ENCODE results near the gene ADAR. TPM values are rescaled to one million over a fixed set of nuclear protein-coding genes. Genes with fewer than 3 reads are reported as not detected.

The ADAR gene
- total and polyA plus RNA-seq, 2 experiments from 2014 or later: 96.4 to 188 TPM

DNA sequence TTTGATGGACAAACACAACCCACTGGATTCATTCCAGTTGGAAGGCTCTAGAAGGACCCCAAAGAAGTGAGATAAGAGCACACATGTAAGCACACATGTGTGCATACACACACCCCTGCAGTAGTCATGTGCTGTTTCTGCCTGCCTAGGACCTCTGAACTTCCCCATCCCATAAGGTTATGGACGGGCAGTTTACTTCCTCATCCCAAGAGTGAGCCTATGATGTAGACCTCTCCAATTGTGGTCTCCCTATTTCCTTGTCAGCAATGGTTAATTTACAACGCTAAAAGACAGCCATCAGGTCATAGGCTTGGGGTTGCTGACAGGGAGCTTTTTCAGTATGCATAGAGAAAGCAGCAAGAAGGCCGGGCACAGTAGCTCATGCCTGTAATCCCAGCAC lies 15.4 kb upstream of the ADAR start:
- H3K27ac Mint-ChIP-seq: no peak overlapping the region
- ATAC-seq: no peak
- Histone ChIP-seq H3F3A (replicated peaks; ENCODE audit: low read depth) (no peaks in the 10 kb centered on the region), H2AFZ (no peak overlapping the region), H3K4me2 (no peak overlapping the region), H3K4me1 (ENCODE audit: insufficient read depth) (peaks cover 8% of the 10 kb centered on the region), H4K20me1 (replicated peaks; ENCODE audit: insufficient read depth) (peaks cover 28% of the 10 kb centered on the region), H3K79me2 (replicated peaks; ENCODE audit: insufficient read depth) (peaks cover 93% of the 10 kb centered on the region), H3K9me2 (ENCODE audit: insufficient read depth) (no peaks in the 10 kb centered on the region), H3K27me3 (ENCODE audit: insufficient read depth) (no peaks in the 10 kb centered on the region), H3K36me3 (ENCODE audit: insufficient read depth) (no peaks in the 10 kb centered on the region), H3K4me3 (no peak overlapping the region), H3K27ac (ENCODE audit: low read depth) (no peak overlapping the region)
- TF ChIP-seq, protein P1, sequence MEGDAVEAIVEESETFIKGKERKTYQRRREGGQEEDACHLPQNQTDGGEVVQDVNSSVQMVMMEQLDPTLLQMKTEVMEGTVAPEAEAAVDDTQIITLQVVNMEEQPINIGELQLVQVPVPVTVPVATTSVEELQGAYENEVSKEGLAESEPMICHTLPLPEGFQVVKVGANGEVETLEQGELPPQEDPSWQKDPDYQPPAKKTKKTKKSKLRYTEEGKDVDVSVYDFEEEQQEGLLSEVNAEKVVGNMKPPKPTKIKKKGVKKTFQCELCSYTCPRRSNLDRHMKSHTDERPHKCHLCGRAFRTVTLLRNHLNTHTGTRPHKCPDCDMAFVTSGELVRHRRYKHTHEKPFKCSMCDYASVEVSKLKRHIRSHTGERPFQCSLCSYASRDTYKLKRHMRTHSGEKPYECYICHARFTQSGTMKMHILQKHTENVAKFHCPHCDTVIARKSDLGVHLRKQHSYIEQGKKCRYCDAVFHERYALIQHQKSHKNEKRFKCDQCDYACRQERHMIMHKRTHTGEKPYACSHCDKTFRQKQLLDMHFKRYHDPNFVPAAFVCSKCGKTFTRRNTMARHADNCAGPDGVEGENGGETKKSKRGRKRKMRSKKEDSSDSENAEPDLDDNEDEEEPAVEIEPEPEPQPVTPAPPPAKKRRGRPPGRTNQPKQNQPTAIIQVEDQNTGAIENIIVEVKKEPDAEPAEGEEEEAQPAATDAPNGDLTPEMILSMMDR (conservative IDR thresholded peaks at IDR 0.05; ENCODE audit: low read depth in 2 of 2): no peak
- TF ChIP-seq, protein P2, sequence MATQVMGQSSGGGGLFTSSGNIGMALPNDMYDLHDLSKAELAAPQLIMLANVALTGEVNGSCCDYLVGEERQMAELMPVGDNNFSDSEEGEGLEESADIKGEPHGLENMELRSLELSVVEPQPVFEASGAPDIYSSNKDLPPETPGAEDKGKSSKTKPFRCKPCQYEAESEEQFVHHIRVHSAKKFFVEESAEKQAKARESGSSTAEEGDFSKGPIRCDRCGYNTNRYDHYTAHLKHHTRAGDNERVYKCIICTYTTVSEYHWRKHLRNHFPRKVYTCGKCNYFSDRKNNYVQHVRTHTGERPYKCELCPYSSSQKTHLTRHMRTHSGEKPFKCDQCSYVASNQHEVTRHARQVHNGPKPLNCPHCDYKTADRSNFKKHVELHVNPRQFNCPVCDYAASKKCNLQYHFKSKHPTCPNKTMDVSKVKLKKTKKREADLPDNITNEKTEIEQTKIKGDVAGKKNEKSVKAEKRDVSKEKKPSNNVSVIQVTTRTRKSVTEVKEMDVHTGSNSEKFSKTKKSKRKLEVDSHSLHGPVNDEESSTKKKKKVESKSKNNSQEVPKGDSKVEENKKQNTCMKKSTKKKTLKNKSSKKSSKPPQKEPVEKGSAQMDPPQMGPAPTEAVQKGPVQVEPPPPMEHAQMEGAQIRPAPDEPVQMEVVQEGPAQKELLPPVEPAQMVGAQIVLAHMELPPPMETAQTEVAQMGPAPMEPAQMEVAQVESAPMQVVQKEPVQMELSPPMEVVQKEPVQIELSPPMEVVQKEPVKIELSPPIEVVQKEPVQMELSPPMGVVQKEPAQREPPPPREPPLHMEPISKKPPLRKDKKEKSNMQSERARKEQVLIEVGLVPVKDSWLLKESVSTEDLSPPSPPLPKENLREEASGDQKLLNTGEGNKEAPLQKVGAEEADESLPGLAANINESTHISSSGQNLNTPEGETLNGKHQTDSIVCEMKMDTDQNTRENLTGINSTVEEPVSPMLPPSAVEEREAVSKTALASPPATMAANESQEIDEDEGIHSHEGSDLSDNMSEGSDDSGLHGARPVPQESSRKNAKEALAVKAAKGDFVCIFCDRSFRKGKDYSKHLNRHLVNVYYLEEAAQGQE (IDR thresholded peaks at IDR 0.05; ENCODE audit: unreplicated experiment): no peak
- TF ChIP-seq EZH2phosphoT487 (IDR thresholded peaks at IDR 0.05; ENCODE audit: unreplicated experiment) (no peak), POLR2AphosphoS5 (IDR thresholded peaks at IDR 0.05; ENCODE audit: low read depth) (no peak), ZNF331 (CRISPR knock-in tag; IDR thresholded peaks at IDR 0.05; ENCODE audit: low read depth) (no peak), EZH2 (IDR thresholded peaks at IDR 0.05; ENCODE audit: low read depth, unreplicated experiment) (no peak), ZNF114 (CRISPR knock-in tag; IDR thresholded peaks at IDR 0.05) (no peak), CREB1 (CRISPR knock-in tag; IDR thresholded peaks at IDR 0.05; ENCODE audit: low read depth) (no peak), NANOG (IDR thresholded peaks at IDR 0.05; ENCODE audit: borderline replicate concordance) (no peak), STAT1 (IDR thresholded peaks at IDR 0.05; ENCODE audit: unreplicated experiment) (no peak), JUNB (IDR thresholded peaks at IDR 0.05; ENCODE audit: unreplicated experiment) (no peak)
- TF ChIP-seq, protein P3, sequence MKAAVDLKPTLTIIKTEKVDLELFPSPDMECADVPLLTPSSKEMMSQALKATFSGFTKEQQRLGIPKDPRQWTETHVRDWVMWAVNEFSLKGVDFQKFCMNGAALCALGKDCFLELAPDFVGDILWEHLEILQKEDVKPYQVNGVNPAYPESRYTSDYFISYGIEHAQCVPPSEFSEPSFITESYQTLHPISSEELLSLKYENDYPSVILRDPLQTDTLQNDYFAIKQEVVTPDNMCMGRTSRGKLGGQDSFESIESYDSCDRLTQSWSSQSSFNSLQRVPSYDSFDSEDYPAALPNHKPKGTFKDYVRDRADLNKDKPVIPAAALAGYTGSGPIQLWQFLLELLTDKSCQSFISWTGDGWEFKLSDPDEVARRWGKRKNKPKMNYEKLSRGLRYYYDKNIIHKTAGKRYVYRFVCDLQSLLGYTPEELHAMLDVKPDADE (IDR thresholded peaks at IDR 0.05): no peak
- TF ChIP-seq, protein P4, sequence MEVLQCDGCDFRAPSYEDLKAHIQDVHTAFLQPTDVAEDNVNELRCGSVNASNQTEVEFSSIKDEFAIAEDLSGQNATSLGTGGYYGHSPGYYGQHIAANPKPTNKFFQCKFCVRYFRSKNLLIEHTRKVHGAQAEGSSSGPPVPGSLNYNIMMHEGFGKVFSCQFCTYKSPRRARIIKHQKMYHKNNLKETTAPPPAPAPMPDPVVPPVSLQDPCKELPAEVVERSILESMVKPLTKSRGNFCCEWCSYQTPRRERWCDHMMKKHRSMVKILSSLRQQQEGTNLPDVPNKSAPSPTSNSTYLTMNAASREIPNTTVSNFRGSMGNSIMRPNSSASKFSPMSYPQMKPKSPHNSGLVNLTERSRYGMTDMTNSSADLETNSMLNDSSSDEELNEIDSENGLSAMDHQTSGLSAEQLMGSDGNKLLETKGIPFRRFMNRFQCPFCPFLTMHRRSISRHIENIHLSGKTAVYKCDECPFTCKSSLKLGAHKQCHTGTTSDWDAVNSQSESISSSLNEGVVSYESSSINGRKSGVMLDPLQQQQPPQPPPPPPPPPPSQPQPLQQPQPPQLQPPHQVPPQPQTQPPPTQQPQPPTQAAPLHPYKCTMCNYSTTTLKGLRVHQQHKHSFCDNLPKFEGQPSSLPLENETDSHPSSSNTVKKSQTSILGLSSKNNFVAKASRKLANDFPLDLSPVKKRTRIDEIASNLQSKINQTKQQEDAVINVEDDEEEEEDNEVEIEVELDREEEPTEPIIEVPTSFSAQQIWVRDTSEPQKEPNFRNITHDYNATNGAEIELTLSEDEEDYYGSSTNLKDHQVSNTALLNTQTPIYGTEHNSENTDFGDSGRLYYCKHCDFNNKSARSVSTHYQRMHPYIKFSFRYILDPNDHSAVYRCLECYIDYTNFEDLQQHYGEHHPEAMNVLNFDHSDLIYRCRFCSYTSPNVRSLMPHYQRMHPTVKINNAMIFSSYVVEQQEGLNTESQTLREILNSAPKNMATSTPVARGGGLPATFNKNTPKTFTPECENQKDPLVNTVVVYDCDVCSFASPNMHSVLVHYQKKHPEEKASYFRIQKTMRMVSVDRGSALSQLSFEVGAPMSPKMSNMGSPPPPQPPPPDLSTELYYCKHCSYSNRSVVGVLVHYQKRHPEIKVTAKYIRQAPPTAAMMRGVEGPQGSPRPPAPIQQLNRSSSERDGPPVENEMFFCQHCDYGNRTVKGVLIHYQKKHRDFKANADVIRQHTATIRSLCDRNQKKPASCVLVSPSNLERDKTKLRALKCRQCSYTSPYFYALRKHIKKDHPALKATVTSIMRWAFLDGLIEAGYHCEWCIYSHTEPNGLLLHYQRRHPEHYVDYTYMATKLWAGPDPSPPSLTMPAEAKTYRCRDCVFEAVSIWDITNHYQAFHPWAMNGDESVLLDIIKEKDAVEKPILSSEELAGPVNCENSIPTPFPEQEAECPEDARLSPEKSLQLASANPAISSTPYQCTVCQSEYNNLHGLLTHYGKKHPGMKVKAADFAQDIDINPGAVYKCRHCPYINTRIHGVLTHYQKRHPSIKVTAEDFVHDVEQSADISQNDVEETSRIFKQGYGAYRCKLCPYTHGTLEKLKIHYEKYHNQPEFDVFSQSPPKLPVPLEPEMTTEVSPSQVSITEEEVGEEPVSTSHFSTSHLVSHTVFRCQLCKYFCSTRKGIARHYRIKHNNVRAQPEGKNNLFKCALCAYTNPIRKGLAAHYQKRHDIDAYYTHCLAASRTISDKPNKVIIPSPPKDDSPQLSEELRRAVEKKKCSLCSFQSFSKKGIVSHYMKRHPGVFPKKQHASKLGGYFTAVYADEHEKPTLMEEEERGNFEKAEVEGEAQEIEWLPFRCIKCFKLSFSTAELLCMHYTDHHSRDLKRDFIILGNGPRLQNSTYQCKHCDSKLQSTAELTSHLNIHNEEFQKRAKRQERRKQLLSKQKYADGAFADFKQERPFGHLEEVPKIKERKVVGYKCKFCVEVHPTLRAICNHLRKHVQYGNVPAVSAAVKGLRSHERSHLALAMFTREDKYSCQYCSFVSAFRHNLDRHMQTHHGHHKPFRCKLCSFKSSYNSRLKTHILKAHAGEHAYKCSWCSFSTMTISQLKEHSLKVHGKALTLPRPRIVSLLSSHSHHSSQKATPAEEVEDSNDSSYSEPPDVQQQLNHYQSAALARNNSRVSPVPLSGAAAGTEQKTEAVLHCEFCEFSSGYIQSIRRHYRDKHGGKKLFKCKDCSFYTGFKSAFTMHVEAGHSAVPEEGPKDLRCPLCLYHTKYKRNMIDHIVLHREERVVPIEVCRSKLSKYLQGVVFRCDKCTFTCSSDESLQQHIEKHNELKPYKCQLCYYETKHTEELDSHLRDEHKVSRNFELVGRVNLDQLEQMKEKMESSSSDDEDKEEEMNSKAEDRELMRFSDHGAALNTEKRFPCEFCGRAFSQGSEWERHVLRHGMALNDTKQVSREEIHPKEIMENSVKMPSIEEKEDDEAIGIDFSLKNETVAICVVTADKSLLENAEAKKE (CRISPR knock-in tag; IDR thresholded peaks at IDR 0.05): no peak
- H3K4me1 Mint-ChIP-seq: peaks cover 19% of the 10 kb centered on the region
- DNase-seq (ENCODE audit: low spot score): no peak
- peaks cover 6% of the 10 kb centered on the region; the same call in 1 of the 3 replicates for H3K36me3 Mint-ChIP-seq (ENCODE audit: low read depth)
- H3K27me3 Mint-ChIP-seq (ENCODE audit: insufficient read depth, low read depth, poor library complexity): peaks cover 6% of the 10 kb centered on the region
- no peaks in the 10 kb centered on the region for H3K9me3 Mint-ChIP-seq
- no peak overlapping the region for H3K4me3 Mint-ChIP-seq

Data from GM23338 (cell line).